ENCODE measurements around the gene TUBB6.

Gene TUBB6

GRCh38 chr18:12290086-12290485 lies 18.0 kb upstream of the TUBB6 start:
- Histone ChIP-seq H3K4me3 (ENCODE audit: severe bottlenecking) (no peak overlapping the region), H3K9me3 (ENCODE audit: severe bottlenecking) (no peaks in the 10 kb centered on the region), H3K4me1 (ENCODE audit: insufficient read depth, poor library complexity, severe bottlenecking) (peaks cover 13% of the 10 kb centered on the region), H3K27me3 (ENCODE audit: insufficient read depth, poor library complexity, severe bottlenecking) (no peaks in the 10 kb centered on the region), H3K27ac (ENCODE audit: poor library complexity, severe bottlenecking) (no peak overlapping the region), H3K36me3 (ENCODE audit: low read depth) (no peaks in the 10 kb centered on the region)
- TF ChIP-seq CTCF (IDR thresholded peaks at IDR 0.05; ENCODE audit: poor library complexity, severe bottlenecking): no peak
- ATAC-seq (ENCODE audit: low read depth) (no peak), DNase-seq (ENCODE audit: low spot score) (no peak)

- Histone ChIP-seq H3K36me3 (ENCODE audit: low read depth) (no peaks in the 10 kb centered on the region), H3K27ac (ENCODE audit: poor library complexity, severe bottlenecking) (no peak overlapping the region), H3K27me3 (ENCODE audit: insufficient read depth, poor library complexity, severe bottlenecking) (no peaks in the 10 kb centered on the region), H3K9me3 (ENCODE audit: severe bottlenecking) (no peaks in the 10 kb centered on the region), H3K4me1 (ENCODE audit: insufficient read depth, poor library complexity, severe bottlenecking) (peaks cover 22% of the 10 kb centered on the region), H3K4me3 (ENCODE audit: severe bottlenecking) (no peak overlapping the region)
- DNase-seq (ENCODE audit: low spot score) (no peak), ATAC-seq (ENCODE audit: low read depth) (no peak)
- no peak for TF ChIP-seq CTCF (IDR thresholded peaks at IDR 0.05; ENCODE audit: poor library complexity, severe bottlenecking)
Observed at GRCh38 chr18:12291161-12291560, 16.9 kb upstream of the TUBB6 start.

GRCh38 chr18:12291690-12292089 lies 16.4 kb upstream of the TUBB6 start:
- Histone ChIP-seq H3K9me3 (ENCODE audit: severe bottlenecking) (peaks cover 1% of the 10 kb centered on the region), H3K4me3 (ENCODE audit: severe bottlenecking) (no peak overlapping the region), H3K27me3 (ENCODE audit: insufficient read depth, poor library complexity, severe bottlenecking) (no peaks in the 10 kb centered on the region), H3K4me1 (ENCODE audit: insufficient read depth, poor library complexity, severe bottlenecking) (peaks cover 27% of the 10 kb centered on the region), H3K27ac (ENCODE audit: poor library complexity, severe bottlenecking) (no peak overlapping the region), H3K36me3 (ENCODE audit: low read depth) (no peaks in the 10 kb centered on the region)
- no peak for TF ChIP-seq CTCF (IDR thresholded peaks at IDR 0.05; ENCODE audit: poor library complexity, severe bottlenecking)
- DNase-seq (ENCODE audit: low spot score) (no peak), ATAC-seq (ENCODE audit: low read depth) (no peak)

DNA sequence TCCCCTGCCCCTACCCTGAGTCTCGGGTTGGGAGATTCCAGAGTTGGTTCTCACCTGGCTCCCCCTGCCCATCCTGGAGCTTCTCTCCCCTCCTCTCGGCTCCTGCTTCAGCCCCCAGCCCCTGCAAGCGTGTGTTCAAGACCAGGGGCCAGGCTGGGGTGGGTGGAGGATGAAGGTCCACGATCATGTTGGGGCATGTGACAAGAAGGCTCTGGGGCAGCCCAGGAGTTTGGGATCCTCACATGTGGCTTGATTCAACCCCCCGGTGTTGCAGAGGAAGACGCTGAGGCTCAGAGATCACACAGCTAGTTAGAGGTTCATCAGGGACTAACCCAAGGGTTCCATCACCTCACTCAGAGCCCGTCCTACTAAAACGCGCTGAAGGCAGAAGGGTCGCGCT lies 14.2 kb upstream of the TUBB6 start:
- Histone ChIP-seq H3K27ac (ENCODE audit: poor library complexity, severe bottlenecking) (no peak overlapping the region), H3K36me3 (ENCODE audit: low read depth) (no peaks in the 10 kb centered on the region), H3K27me3 (ENCODE audit: insufficient read depth, poor library complexity, severe bottlenecking) (no peaks in the 10 kb centered on the region), H3K9me3 (ENCODE audit: severe bottlenecking) (peaks cover 3% of the 10 kb centered on the region), H3K4me3 (ENCODE audit: severe bottlenecking) (no peak overlapping the region), H3K4me1 (ENCODE audit: insufficient read depth, poor library complexity, severe bottlenecking) (peaks cover 17% of the 10 kb centered on the region)
- TF ChIP-seq CTCF (IDR thresholded peaks at IDR 0.05; ENCODE audit: poor library complexity, severe bottlenecking): no peak
- no peak for ATAC-seq (ENCODE audit: low read depth)
- no peak for DNase-seq (ENCODE audit: low spot score)

DNA sequence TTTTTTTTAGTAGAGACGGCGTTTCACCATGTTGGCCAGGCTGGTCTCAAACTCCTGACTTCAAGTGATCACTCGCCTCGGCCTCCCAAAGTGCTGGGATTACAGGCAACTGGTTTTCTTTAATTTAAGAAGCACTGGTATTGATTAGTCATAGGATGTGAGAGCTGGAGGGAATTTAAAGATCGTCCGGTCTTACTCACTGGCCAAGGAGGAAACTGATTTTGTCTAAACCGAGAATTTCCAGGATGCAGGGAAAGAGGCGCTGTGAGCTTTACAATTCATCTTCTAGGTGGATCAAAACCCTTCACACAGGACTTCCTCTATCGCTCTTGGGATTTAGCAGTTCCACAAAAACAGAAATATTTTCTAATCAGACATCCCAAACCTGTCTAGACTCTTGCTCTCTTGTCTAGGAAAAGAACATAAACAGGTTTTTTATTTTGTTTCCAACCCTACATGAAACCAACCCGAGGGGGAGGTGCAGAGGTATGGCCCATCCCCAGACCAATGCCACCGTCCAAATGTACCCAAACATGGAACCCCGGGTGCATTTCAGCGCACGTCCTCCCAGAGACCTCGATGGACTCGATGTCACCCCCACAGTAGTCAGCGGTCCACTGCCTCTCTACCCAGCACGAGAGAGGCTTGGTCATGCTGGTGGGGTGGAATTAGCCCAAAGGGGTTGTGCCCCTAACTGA lies 12.5 kb upstream of the TUBB6 start:
- Histone ChIP-seq H3K27me3 (ENCODE audit: insufficient read depth, poor library complexity, severe bottlenecking) (no peaks in the 10 kb centered on the region), H3K9me3 (ENCODE audit: severe bottlenecking) (peaks cover 3% of the 10 kb centered on the region), H3K36me3 (ENCODE audit: low read depth) (no peaks in the 10 kb centered on the region), H3K4me3 (ENCODE audit: severe bottlenecking) (no peak overlapping the region), H3K4me1 (ENCODE audit: insufficient read depth, poor library complexity, severe bottlenecking) (peaks cover 14% of the 10 kb centered on the region), H3K27ac (ENCODE audit: poor library complexity, severe bottlenecking) (peak overlapping the region; percentile 57)
- ATAC-seq (ENCODE audit: low read depth): peak; percentile 63
- no peak for DNase-seq (ENCODE audit: low spot score)
- TF ChIP-seq CTCF (IDR thresholded peaks at IDR 0.05; ENCODE audit: poor library complexity, severe bottlenecking): no peak

Data from RWPE2 (cell line).